Activated CD4-positive, CD25-positive, alpha-beta regulatory T cell treated with anti-CD3 and anti-CD28 coated beads, Interleukin-2, amount 50 U/mL, for 24 hours (primary cell): Measurements from ENCODE around the gene PDE1A.
A peak's percentile ranks its signal among the peaks of the same experiment; 100 is the strongest.

Experiments
- ATAC-seq, 2 donors: fragments of 150-1000 bp; cut with Tn5 transposase; one replicate each; pipeline ENCODE4 v1.10.0; 2021; ENCODE audit warnings: mild to moderate bottlenecking in 1 of 2, moderate library complexity in 1 of 2

PDE1A gene

GRCh38 chr2:182186132-182186735, 240.6 kb downstream of the PDE1A start:
- peak in 1 of 2 donors; percentile 32 for ATAC-seq

DNA sequence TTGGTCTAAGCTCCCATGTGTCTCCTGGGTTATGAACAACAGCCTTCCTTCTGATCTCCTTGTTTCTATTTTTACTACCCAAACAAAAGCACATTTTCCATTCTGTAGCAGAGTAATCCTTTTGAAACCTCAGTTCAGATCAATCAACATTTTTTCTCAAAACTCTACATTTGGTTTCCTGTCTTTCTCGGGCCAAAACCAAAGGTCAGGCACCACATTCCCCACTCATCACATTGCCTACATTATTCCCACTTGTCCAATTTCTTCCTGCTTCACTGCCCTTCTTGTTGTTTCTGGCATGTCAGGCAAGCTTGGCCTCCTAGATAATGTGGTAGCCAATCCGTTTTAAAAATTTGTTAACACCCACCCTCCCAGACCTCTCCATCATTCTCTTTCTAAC, 244.4 kb downstream of the PDE1A start:
- no peak for ATAC-seq

DNA sequence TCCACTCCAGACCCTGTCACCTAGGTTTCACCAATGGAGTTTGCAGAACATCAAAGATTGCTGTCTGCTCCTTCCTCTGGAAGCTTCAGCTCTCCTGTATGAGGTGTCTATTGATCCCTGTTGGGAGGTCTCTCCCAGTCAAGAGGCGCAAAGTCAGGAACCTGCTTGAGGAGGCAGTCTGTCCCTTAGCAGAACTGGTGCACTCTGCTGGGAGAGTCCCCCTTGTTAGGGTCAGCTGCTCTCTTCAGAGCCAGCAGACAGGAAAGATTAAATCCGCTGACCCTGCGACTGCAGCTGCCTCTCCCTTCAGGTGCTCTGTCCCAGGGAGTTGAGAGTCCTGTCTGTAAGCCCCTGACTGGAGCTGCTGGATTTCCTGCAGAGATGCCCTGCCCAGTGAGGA, 245.5 kb downstream of the PDE1A start:
- ATAC-seq: no peak

GRCh38 chr2:182179176-182179575, 247.7 kb downstream of the PDE1A start:
- ATAC-seq: no peak

DNA sequence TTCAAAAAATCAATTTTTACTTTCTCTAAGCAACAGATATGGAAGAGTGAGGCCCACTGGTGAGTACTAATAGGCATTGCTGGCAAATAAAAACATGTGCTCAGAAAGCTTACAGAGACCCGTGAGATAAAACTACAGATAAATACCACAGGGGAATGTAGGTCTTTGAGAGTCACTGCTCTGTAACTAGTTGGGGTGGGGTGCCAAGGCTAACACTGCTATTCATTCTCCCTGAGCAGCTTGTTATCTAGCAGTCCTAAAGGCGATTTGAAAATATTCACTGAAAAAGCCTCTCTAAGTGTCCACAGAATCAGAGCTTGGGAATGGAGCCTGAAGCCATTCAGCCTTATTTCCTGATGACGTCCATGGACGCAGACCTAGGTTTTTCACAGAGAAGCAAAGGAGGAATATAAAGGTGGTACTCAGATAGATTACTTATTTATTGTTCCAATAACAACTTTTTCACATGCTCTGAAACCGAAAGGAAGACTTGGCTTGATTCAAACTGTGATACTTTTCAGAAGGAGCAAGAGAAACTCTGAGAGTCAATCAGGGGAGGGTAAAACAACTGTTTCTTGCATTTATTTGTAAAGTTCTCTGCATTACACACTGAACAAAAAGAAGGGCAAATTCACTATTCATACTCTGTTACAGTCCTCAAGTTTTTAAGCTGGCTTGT, 252.8 kb downstream of the PDE1A start:
- ATAC-seq: no peak

DNA sequence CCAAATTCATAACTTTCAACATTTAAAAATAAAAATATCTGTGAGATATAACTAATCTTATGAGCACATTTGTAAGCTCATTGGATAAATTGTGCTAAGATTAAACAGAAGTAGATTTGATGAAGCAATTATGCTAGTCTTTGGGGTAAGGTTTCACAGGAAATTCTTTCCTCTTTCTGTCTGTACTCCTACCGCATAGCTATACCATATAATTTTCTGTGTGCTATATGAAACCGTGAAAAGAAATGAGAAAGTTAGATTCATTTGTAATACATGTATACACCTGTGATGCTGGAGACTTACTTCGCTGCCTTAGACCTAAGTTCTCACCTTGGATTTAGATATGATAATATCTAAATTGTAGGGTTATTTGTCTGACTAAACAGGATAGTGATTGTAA, 256.5 kb downstream of the PDE1A start:
- no peak for ATAC-seq

GRCh38 chr2:182167882-182168281, 259.0 kb downstream of the PDE1A start:
- ATAC-seq: no peak

- no peak for ATAC-seq
Measured at GRCh38 chr2:182166841-182167240, 260.0 kb downstream of the PDE1A start.

GRCh38 chr2:182166406-182166805, 260.4 kb downstream of the PDE1A start:
- ATAC-seq: no peak

DNA sequence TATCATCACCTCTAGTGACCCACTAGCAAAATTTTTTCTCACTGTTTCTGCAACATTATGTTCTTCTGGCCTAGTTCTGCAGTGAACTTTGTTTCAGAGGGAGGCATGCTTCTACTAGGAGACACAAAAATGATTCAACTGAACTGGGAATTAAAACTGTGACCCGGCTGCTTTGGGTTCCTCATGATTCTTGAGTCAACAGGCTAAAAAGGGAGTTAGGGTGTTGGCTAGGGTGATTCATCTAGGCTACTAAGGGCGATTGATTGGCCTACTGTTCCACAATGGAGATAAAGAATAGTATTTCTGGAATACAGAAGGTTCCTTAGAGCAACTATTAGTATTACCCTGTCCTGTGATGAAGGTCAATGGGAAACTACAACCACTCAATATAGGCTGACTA, 261.6 kb downstream of the PDE1A start:
- no peak for ATAC-seq

GRCh38 chr2:182164686-182165085, 262.1 kb downstream of the PDE1A start:
- ATAC-seq: no peak

DNA sequence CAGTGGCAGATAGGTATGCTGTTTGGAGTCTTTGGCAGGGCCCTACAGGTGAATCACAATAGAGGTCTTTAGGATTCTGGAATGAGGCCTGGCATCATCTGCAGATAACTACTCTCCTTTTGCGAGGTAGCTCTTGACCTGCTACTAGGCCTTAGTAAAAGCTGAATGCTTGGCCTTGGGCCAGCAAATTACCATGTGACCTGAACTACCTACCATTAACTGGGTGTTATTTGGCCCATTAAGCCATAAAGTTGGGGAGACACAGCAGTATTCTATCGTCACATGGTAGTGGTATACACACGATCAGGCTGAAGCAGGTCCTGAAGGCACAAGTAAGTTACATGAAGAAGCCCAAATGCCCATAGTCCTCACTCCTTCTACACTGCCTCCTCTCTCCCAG, 263.0 kb downstream of the PDE1A start:
- no peak for ATAC-seq

DNA sequence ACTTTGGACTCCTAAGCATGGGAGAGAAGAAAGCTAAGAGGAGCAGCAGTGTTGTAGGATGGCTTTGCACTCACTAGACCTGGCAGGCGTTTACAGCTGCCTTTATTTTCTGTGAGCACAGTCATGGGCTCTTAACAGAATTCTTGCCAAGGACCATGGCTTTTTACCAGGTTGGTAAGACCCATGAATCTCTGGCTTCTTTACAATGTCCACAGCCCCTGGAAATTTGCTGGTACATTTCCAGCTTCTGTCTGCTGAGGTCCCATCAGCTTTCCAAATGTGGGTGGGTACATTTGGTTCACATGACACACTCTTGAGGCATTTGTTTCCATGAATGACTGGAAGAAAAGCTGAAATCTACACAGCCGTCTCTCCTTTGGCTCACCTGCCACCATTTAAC, 278.5 kb downstream of the PDE1A start:
- ATAC-seq: no peak

- ATAC-seq: no peak
Measured at GRCh38 chr2:182144776-182145165, 282.1 kb downstream of the PDE1A start.

- no peak for ATAC-seq
Measured at GRCh38 chr2:182144041-182144775, 282.6 kb downstream of the PDE1A start.

DNA sequence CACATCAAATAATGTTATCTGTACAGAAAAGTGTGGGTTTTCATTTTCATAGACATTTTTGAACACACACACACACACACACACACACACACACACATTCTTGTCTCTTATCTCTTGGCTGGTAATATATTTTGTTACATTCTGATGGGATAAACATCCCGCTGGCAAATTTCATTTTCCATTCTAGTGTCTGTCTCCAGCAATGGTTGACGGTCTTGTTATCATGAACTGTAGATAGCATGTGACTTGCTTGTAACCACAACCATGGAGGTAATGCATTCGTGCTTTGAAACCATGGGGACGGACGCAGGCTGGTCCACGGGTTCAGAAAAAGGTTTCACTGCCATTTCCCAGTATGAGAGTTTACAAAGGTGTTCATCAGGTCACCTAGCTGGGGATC, 284.8 kb downstream of the PDE1A start:
- ATAC-seq: no peak

GRCh38 chr2:182134201-182134600, 292.6 kb downstream of the PDE1A start:
- no peak for ATAC-seq

DNA sequence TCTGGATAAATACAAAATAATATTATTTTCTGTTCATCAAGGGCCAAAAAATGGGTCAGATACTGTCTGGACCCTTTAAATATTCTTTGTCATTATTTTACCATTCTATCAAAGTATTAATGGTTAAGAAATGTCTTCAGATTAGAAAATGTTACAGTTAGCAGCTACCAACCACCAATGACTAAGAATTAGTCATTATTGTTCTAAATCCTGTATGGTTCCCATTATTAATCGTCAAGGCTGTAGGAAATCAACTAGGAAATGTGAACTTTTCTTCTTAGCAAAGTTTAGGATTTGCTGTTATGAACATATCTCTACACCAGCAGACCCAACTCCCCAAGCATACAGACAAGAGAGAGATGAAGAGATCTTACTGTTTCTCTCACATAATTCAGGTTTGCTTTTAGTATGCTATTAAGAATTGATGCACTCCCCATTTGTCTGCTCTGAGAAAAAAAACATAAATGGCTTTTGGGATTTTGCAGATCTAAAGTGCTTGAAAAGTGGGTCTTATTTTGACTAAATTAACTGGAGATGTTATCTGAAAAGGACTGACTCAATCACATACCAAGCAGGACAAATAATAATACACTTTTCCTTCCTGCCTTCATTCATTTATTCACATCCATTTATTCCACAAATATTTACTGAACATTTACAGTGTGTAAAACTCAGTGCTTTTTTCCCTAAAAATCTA, 293.5 kb downstream of the PDE1A start:
- no peak for ATAC-seq

DNA sequence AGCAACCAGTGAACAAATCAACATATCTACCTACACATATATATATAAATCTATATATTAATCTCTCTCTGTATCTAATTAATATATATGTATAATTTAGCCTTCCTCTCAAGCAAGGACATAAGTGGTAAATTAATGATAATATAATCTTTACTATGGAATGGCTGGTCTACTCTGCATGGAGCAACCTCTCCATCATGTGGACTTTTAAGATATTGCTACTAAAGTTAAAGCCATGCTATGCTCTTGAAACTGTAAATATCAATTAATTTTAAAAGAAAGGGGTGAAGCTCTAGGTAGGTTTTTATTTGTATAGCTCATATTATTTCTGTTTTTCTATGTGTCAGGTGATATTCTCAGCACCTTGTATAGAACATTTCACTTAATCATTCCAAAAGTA, 294.2 kb downstream of the PDE1A start:
- ATAC-seq: no peak

DNA sequence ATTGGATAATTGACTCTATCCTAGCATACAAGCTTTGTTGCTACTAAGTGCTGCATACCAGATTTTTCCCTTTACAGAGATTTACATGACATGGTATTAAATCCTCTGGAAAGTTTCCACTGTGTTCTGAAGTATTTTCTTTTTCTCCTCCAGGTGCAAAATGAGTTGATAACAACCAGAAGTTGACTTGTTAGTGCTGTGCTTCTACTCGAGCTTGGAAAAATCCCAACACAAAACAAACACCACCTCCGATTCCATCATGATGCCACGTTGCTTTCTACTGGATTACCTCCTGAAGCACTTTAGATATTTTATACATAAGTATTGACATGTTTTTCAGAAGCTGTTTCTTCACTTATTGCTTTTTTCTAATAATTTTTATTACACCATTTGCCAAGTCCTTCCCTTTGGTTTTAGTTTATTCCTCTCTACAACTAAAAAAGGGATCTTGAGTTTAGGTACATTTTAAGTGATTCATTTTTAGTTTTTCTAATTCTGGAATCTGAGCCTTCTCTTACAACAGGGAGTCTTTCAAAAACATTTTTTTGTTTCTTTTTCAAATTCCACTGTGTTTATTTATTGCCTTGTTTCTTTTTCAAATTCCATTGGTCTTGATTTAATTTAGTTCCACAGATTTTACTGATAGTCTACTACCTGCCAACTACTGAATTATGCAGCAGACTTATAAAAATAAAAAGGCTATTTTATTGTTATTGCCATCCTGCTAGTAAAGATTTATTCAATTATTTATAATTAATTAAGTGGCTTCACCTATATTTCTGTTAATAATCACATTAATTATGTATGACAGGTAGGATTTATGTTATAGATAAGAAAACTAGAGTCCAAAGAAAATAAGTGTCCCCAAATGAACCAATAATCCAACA, 297.8 kb downstream of the PDE1A start:
- ATAC-seq: no peak

DNA sequence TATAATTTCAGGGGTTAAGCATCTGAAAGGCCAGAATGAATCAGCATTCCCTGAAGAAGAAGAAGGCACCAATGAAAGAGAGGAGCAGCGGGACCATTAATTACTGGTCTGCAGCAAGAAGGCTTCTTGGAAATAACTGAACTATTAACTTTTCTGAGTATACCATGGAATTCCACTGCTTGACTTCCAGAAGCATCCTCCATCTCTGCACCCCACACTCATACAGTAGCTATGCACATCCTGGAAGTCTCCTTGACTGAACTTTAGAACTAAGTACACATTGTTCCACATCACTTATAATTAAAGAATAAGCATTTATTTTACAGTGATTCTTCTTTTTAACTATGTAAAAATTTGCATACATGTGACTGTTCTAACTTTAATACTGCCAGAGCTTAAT, 309.6 kb downstream of the PDE1A start:
- ATAC-seq: no peak

GRCh38 chr2:182116774-182117173, 310.1 kb downstream of the PDE1A start:
- ATAC-seq: no peak

GRCh38 chr2:182115258-182115657, 311.6 kb downstream of the PDE1A start:
- peak; percentile 20 to 28 for ATAC-seq
